Mammary epithelial cell (primary cell): ENCODE measurements around the gene FSCN2.

ENCODE experiments used
- CTCF ChIP-seq, 2 donors: IDR thresholded peaks in 1 of 2; conservative IDR thresholded peaks in 1 of 2; 2 replicates each; pipeline ENCODE4 v1.5.1; 2011 to 2012; ENCODE audit warnings: inconsistent platforms in 2 of 2, low read length in 2 of 2, mild to moderate bottlenecking in 2 of 2, control low read depth in 1 of 2, low read depth in 1 of 2; ENCODE audit not compliant: insufficient read depth in 1 of 2; ENCODE audit errors: extremely low read depth in 1 of 2
- EZH2 ChIP-seq: IDR thresholded peaks from 2 replicates; pipeline ENCODE4 v1.6.1; 2012; ENCODE audit warnings: low read length, inconsistent platforms, borderline replicate concordance

GRCh38 chr17:81582749-81583148, 54.6 kb downstream of the FSCN2 start:
- no peak for TF ChIP-seq CTCF (conservative IDR thresholded peaks at IDR 0.05 in 1 of 2, IDR thresholded peaks at IDR 0.05 in 1 of 2; ENCODE audit: extremely low read depth in 1 of 2, insufficient read depth in 1 of 2, low read depth in 1 of 2, low read length in 2 of 2)
- TF ChIP-seq EZH2 = no peak
